Activated CD4-positive, alpha-beta T cell treated with anti-CD3 and anti-CD28 coated beads for 4 hours (primary cell): ENCODE measurements around the gene RAPH1.
A peak's percentile ranks its signal among the peaks of the same experiment; 100 is the strongest.
"Not testable (repeated sequence)": the region's sequence is repeated elsewhere in the genome, so short reads cannot be mapped to it uniquely, and the experiment has no call there.

ENCODE experiments used
- DNase-seq, 2 donors: peaks; one replicate each; pipeline ENCODE4 v3.0.0-alpha.2; 2020

Gene RAPH1

GRCh38 chr2:203547356-203547755, 12.3 kb upstream of the RAPH1 start:
- DNase-seq: no peak

GRCh38 chr2:203544402-203544801, 9.3 kb upstream of the RAPH1 start:
- DNase-seq: no peak

DNA sequence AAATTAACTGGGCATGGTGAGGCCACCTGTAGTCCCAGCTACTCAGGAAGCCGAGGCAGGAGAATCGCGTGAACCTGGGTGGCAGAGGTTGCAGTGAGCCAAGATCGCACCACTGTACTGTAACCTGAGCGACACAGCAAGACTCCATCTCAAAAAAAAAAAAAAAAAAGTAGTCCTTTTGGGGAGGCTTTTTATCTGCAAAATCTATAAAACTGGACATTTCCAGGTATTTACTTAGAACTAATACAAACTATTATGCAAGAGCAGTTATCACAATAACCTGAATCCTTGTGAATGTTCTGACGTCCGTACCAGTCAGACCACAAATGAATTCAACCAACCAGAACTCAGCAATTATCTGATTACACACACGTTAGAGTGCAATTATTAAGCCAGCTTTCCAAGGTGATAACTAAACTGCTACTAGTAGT, 8.8 kb upstream of the RAPH1 start:
- DNase-seq: no peak

DNA sequence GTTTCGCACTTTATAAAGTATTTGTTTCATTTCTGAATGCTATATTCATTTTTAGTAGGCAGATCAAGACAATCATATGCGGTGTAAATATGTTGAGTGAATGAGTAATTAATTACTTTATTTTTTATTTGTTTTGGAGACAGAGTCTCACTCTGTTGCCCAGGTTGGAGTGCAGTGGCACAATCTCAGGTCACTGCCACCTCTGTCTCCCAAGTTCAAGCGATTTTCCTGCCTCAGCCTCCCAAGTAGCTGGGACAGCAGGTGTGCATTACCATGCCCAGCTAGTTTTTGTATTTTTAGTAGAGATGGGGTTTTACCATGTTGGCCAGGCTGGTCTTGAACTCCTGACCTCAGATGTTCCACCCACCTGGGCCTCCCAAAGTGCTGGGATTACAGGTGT, 5.5 kb upstream of the RAPH1 start:
- DNase-seq: not testable (repeated sequence)

GRCh38 chr2:203538237-203538636, 3.1 kb upstream of the RAPH1 start:
- not testable (repeated sequence) for DNase-seq

- DNase-seq: not testable (repeated sequence)
Observed at GRCh38 chr2:203536586-203536951, 1.5 kb upstream of the RAPH1 start.

DNA sequence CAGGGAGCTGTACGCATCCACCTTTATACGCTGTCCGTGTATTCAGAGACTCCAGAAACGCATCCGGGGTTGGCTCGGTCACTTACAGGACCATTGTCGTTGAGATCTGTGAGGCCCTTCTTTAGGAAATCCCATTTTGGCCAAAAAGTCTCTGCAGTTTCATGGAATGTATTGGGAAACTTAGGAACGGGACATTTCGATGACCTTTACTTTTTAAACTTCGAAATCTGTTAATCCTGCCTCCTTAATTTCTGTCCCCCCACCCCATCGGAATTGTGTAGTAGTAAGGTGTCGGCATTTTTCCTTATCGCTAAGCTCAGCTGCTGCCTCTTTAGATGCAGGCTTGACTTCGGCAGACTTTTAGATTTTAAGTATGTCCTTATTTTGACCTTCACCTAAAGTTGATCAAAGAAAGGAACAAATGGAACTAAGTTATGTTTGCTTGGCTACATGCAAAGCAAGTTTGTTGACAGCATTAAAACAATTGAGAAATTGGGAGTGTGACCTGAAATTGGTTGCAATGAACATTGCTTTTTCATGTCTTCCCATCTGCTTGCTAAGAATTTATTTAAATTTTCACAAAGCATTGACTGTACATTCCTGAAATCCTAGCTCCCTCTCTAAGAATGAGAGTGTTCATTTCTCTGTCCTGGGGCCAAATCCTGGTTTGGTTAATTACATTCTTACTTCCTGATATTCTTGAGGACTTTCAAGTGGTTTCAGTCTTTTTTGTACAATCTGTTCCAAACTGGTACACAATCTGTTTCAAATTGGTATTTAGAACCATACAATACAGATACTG, 884 bp upstream of the RAPH1 start:
- DNase-seq: no peak

- peak; percentile 9 to 20 for DNase-seq
Observed at GRCh38 chr2:203534621-203535077, 452 bp downstream of the RAPH1 start.

DNA sequence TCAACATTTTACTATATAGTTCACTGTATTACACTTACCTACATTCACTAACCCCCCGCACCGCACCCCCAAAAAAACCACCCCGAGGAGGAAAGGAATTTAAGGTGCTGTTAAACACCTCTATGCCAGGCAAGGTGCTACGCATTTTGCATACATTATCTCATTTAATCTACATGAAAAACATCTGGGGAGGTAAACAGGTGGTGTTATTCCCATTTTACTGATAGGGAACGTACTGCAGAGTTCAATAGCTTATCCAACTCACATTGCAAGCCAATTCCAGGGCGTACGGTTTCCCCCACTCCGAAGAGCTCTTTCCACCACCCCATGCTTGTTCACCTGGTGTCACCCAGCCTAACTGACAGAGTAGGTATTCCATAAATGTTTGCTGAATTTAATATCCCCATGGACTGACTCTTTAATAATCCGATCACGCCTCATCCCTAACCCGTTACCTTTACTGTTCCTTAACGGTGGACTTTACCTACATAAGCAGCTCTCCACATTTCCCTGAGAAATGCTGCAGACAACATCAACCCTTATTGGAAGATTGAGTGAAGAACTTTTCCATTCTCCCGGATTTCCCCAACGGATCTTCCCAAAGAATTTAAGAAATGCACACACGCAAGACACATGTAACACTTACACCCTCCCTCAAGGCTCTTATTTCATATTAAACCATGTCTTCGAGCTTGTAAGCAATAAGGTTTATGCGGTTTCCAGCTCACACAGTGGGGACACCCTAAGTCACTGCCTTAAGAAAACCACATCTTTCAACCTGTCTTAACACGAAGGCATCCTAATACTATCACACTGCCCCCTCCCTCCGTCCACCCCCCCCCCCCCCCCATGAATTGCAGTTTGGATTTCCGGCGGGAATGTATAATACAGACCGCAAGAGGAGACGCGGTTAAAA, 1.2 kb downstream of the RAPH1 start:
- DNase-seq: peak; percentile 9 to 11

- no peak for DNase-seq
Observed at GRCh38 chr2:203532957-203533658, 2.0 kb downstream of the RAPH1 start.

DNA sequence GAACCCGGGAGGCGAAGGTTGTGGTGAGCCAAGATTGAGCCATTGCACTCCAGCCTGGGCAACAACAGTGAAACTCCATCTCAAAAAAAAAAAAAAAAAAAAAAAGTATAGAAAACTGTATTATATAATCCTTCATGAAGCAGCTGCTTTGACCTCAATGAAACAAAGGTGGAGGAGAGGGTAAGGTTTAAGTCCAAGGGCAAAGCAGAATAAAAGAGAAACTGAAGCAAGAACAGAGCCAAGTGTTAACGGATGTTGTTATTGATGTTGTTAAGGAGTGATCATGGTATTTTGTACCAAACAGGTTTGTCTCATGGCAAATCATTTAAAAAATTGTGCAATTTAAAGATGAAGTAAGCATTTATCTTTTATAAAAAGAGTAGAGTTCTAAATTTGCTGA, 7.4 kb downstream of the RAPH1 start:
- DNase-seq: no peak

GRCh38 chr2:203513268-203513667, 21.8 kb downstream of the RAPH1 start:
- DNase-seq: not testable (repeated sequence)

DNA sequence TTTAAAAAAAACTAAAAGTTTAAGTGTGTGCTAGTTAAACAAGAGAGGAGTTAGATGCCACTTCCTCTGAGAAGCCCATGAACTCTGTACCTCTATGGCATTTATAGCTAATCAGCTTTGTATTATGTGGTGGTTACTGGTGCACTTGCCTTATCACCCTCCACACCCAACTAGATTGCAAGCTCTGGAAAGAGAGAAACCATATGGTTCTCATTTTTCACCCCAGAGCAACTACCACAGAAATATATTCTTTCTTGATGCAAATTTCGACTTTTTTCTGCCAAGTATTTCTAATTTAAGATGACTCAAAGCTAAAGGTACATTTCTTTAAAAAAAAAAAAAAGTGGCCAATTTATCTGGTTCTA, 24.2 kb downstream of the RAPH1 start:
- DNase-seq: no peak

GRCh38 chr2:203510256-203510940, 24.7 kb downstream of the RAPH1 start:
- DNase-seq: no peak

DNA sequence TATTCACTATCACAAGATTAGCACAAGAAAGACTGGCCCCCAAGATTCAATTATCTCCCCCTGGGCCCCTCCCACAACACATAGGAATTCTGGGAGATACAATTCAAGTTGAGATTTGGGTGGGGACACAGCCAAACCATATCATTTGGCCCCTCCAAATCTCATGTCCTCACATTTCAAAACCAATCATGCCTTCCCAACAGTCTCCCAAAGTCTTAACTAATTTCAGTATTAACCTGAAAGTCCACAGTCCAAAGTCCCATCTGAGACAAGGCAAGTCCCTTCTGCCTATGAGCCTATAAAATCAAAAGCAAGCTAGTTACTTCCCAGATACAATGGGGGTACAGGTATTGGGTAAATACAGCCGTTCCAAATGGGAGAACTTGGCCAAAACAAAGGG, 31.6 kb downstream of the RAPH1 start:
- DNase-seq: not testable (repeated sequence)

GRCh38 chr2:203501873-203502272, 33.2 kb downstream of the RAPH1 start:
- DNase-seq: no peak

- no peak for DNase-seq
Observed at GRCh38 chr2:203500951-203501350, 34.1 kb downstream of the RAPH1 start.

GRCh38 chr2:203500297-203500696, 34.8 kb downstream of the RAPH1 start:
- DNase-seq: no peak

GRCh38 chr2:203498161-203498560, 36.9 kb downstream of the RAPH1 start:
- DNase-seq: no peak

GRCh38 chr2:203492965-203493364, 42.1 kb downstream of the RAPH1 start:
- no peak for DNase-seq

DNA sequence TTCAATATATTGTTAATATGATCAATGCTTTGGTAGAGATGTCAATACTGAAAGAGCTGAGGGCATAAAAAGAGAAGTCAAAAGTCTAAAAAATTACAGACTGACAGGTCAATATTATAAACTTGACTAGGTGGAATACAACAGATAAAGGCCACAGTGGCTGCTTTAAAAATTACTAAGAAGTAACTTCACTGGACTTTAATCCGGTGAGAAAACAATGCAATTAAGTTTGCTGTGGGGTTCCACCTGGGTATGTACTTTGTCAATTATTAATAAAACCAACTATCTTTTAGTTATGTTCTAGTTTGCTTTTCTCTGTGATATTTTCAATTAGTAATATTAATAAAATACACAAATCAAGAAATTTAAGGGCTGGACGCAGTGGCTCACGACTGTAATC, 44.7 kb downstream of the RAPH1 start:
- DNase-seq: no peak

GRCh38 chr2:203489531-203489930, 45.6 kb downstream of the RAPH1 start:
- no peak for DNase-seq
